ENCODE measurements around the gene IQGAP2.

Gene IQGAP2

GRCh38 chr5:76385540-76385939 lies 17.5 kb upstream of the IQGAP2 start:
- no peak for DNase-seq

- DNase-seq, result no peak
Measured at GRCh38 chr5:76386360-76386759, 16.7 kb upstream of the IQGAP2 start.

- no peak for DNase-seq
Measured at GRCh38 chr5:76388236-76388635, 14.8 kb upstream of the IQGAP2 start.

- no peak for DNase-seq
Measured at GRCh38 chr5:76388791-76389512, 14.1 kb upstream of the IQGAP2 start.

- DNase-seq, result no peak
Measured at GRCh38 chr5:76389513-76390154, 13.5 kb upstream of the IQGAP2 start.

GRCh38 chr5:76391014-76391413 lies 12.1 kb upstream of the IQGAP2 start:
- peak; percentile 64 for DNase-seq

- peak; percentile 56 for DNase-seq
Measured at GRCh38 chr5:76393035-76393680, 9.9 kb upstream of the IQGAP2 start.

- no peak for DNase-seq
Measured at GRCh38 chr5:76397200-76397599, 5.9 kb upstream of the IQGAP2 start.

GRCh38 chr5:76399268-76399667 lies 3.8 kb upstream of the IQGAP2 start:
- no peak for DNase-seq

GRCh38 chr5:76400466-76400865 lies 2.6 kb upstream of the IQGAP2 start:
- DNase-seq, result no peak

GRCh38 chr5:76401801-76402250 lies 1.3 kb upstream of the IQGAP2 start:
- peak; percentile 41 for DNase-seq

GRCh38 chr5:76402251-76402885 lies 717 bp upstream of the IQGAP2 start:
- DNase-seq, result peak; percentile 84

- DNase-seq, result peak; percentile 69
Measured at GRCh38 chr5:76403766-76404222, 709 bp downstream of the IQGAP2 start.

- peak; percentile 80 for DNase-seq
Measured at GRCh38 chr5:76404223-76405211, 1.4 kb downstream of the IQGAP2 start.

- no peak for DNase-seq
Measured at GRCh38 chr5:76406014-76406413, 2.9 kb downstream of the IQGAP2 start.

GRCh38 chr5:76406673-76407072 lies 3.6 kb downstream of the IQGAP2 start:
- DNase-seq, result no peak

- no peak for DNase-seq
Measured at GRCh38 chr5:76408104-76408654, 5.1 kb downstream of the IQGAP2 start.

GRCh38 chr5:76412511-76412910 lies 9.4 kb downstream of the IQGAP2 start:
- no peak for DNase-seq

- no peak for DNase-seq
Measured at GRCh38 chr5:76413746-76414145, 10.7 kb downstream of the IQGAP2 start.

GRCh38 chr5:76414788-76415187 lies 11.7 kb downstream of the IQGAP2 start:
- no peak for DNase-seq

- no peak for DNase-seq
Measured at GRCh38 chr5:76415855-76416254, 12.8 kb downstream of the IQGAP2 start.

Data from CD4-positive, alpha-beta T cell treated with Interleukin-17A for 4 hours (primary cell).